ENCODE measurements around the gene HIP1. TPM values are rescaled to one million over a fixed set of nuclear protein-coding genes. Genes with fewer than 3 reads are reported as not detected.
"Not testable (repeated sequence)": the region's sequence is repeated elsewhere in the genome, so short reads cannot be mapped to it uniquely, and the experiment has no call there.

HIP1 gene
- total RNA-seq, 1 donor: 25.7 TPM

GRCh38 chr7:75599244-75599781 is 139.4 kb downstream of the HIP1 start:
- peaks cover 11% of the 10 kb centered on the region for H3K4me1 ChIP-seq (ENCODE audit: insufficient read depth, low read length)
- no peak for DNase-seq (ENCODE audit: insufficient read length, low spot score, missing footprints)

GRCh38 chr7:75596727-75597614 is 141.8 kb downstream of the HIP1 start:
- DNase-seq (ENCODE audit: insufficient read length, low spot score, missing footprints): peak; percentile 71
- H3K4me2 ChIP-seq (ENCODE audit: insufficient read depth, low read length): no peak overlapping the region

More at GRCh38 chr7:75599244-75599781, 139.4 kb downstream of the HIP1 start:
- Histone ChIP-seq H3K9me3 (ENCODE audit: low read depth, low read length) (no peaks in the 10 kb centered on the region), H4K20me1 (ENCODE audit: insufficient read depth, low read length) (no peaks in the 10 kb centered on the region), H3K36me3 (ENCODE audit: insufficient read depth, low read length) (no peaks in the 10 kb centered on the region), H2AFZ (ENCODE audit: low read length) (no peak overlapping the region), H3K79me2 (ENCODE audit: insufficient read depth, low read length) (no peaks in the 10 kb centered on the region), H3K4me3 (ENCODE audit: insufficient read depth, low read length) (no peak overlapping the region), H3K27me3 (ENCODE audit: insufficient read depth, low read length) (no peaks in the 10 kb centered on the region), H3K27ac (ENCODE audit: low read depth, low read length) (no peak overlapping the region), H3K4me2 (ENCODE audit: insufficient read depth, low read length) (no peak overlapping the region)
- no peak for TF ChIP-seq CTCF (IDR thresholded peaks at IDR 0.05; ENCODE audit: extremely low read depth, low read depth, low read length)

GRCh38 chr7:75595766-75596165 is 143.0 kb downstream of the HIP1 start:
- peaks cover 11% of the 10 kb centered on the region for H3K4me1 ChIP-seq (ENCODE audit: insufficient read depth, low read length)

More at GRCh38 chr7:75596727-75597614, 141.8 kb downstream of the HIP1 start:
- Histone ChIP-seq H3K79me2 (ENCODE audit: insufficient read depth, low read length) (no peaks in the 10 kb centered on the region), H4K20me1 (ENCODE audit: insufficient read depth, low read length) (no peaks in the 10 kb centered on the region), H2AFZ (ENCODE audit: low read length) (no peak overlapping the region), H3K36me3 (ENCODE audit: insufficient read depth, low read length) (no peaks in the 10 kb centered on the region), H3K9me3 (ENCODE audit: low read depth, low read length) (no peaks in the 10 kb centered on the region), H3K4me1 (ENCODE audit: insufficient read depth, low read length) (peaks cover 11% of the 10 kb centered on the region), H3K27me3 (ENCODE audit: insufficient read depth, low read length) (no peaks in the 10 kb centered on the region), H3K27ac (ENCODE audit: low read depth, low read length) (peak overlapping the region; percentile 23), H3K4me3 (ENCODE audit: insufficient read depth, low read length) (no peak overlapping the region)
- no peak for TF ChIP-seq CTCF (IDR thresholded peaks at IDR 0.05; ENCODE audit: extremely low read depth, low read depth, low read length)

GRCh38 chr7:75593500-75594184 is 145.1 kb downstream of the HIP1 start:
- H3K4me1 ChIP-seq (ENCODE audit: insufficient read depth, low read length); H3K9me3 ChIP-seq (ENCODE audit: low read depth, low read length); H3K4me3 ChIP-seq (ENCODE audit: insufficient read depth, low read length); H3K79me2 ChIP-seq (ENCODE audit: insufficient read depth, low read length); H3K27me3 ChIP-seq (ENCODE audit: insufficient read depth, low read length); H3K36me3 ChIP-seq (ENCODE audit: insufficient read depth, low read length); H3K4me2 ChIP-seq (ENCODE audit: insufficient read depth, low read length); DNase-seq (ENCODE audit: insufficient read length, low spot score, missing footprints); H2AFZ ChIP-seq (ENCODE audit: low read length); H4K20me1 ChIP-seq (ENCODE audit: insufficient read depth, low read length); H3K27ac ChIP-seq (ENCODE audit: low read depth, low read length): not testable (repeated sequence)

More at GRCh38 chr7:75595766-75596165, 143.0 kb downstream of the HIP1 start:
- no peak for TF ChIP-seq CTCF (IDR thresholded peaks at IDR 0.05; ENCODE audit: extremely low read depth, low read depth, low read length)
- DNase-seq (ENCODE audit: insufficient read length, low spot score, missing footprints): no peak
- Histone ChIP-seq H4K20me1 (ENCODE audit: insufficient read depth, low read length) (no peaks in the 10 kb centered on the region), H3K9me3 (ENCODE audit: low read depth, low read length) (no peaks in the 10 kb centered on the region), H3K4me2 (ENCODE audit: insufficient read depth, low read length) (no peak overlapping the region), H3K27me3 (ENCODE audit: insufficient read depth, low read length) (no peaks in the 10 kb centered on the region), H3K79me2 (ENCODE audit: insufficient read depth, low read length) (no peaks in the 10 kb centered on the region), H2AFZ (ENCODE audit: low read length) (no peak overlapping the region), H3K27ac (ENCODE audit: low read depth, low read length) (no peak overlapping the region), H3K36me3 (ENCODE audit: insufficient read depth, low read length) (peaks cover 8% of the 10 kb centered on the region), H3K4me3 (ENCODE audit: insufficient read depth, low read length) (no peak overlapping the region)

Data from osteoblast (primary cell).